ENCODE results near the gene NXF1. TPM values are rescaled to one million over a fixed set of nuclear protein-coding genes. Genes with fewer than 3 reads are reported as not detected.
A peak's percentile ranks its signal among the peaks of the same experiment; 100 is the strongest.

The NXF1 gene
- 10 to 100 TPM; 33.2 to 68.1 (median 43.0) TPM for total RNA-seq
- 10 to 100 TPM; 20.3 to 63.3 (median 22.8) TPM for polyA plus RNA-seq

DNA sequence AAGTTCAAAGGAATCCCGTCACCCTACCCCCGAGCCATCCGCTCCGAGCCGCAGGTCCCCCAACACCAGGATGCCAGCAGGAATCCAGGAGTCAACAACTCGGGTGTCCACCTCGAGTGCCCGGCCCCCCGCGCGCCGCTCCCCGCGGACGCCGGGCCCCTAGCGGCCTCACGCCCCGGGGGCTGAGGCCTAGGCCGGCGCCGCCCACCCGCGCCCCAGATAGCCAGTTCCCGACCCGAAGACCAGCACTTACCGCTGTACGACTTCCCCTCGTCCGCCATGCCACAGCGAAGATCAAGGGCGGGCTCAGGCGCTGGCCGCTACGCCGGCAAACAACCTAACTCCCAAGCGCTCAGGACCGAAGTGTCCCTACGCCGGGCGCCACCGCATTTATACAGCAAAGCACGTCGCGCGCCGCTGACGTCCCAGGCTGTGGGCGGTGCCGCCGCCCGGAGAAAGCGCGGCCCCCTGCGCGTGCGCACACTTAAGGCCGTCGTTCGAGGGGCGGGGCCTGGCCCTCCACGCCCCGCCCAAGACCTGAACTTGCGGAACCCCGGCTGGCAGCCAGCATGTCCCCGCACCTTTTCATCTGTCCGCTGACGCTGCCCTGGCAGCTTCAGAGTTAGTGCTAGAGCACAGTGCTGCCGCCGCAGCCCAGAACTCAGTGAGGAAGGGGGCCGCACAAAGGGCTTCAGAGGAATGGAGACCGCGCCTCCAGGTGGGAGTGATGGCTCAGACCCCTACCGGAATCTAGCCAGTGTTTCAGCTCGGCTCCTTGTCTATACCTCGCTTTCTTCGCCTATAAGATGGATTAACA lies at the start of gene NXF1:
NXF1 (minus strand) TSS at position 365 of the 817 bp plus-strand sequence; CDS start at position 281, 84 bp downstream.
- H3K4me1 ChIP-seq, result peaks cover 0 to 25% (median 21%) of the 10 kb centered on the region in 4 donors
- no peaks in the 10 kb centered on the region for H3K27me3 ChIP-seq
- peak within 1 kb of the TSS; percentile 67 to 93 (median 70) for H3K4me3 ChIP-seq
- TF ChIP-seq EP300 (IDR thresholded peaks at IDR 0.05) (no peak), POLR2A (IDR thresholded peaks at IDR 0.05) (peak; percentile 98), POLR2AphosphoS5 (IDR thresholded peaks at IDR 0.05) (peak; percentile 99 to 100 (median 100))
- peak; percentile 97 for DNase-seq
- H3K9me3 ChIP-seq, result no peaks in the 10 kb centered on the region
- peak within 1 kb of the TSS; percentile 83 to 96 (median 90) for H3K27ac ChIP-seq
- H3K36me3 ChIP-seq, result peaks cover 25 to 41% (median 32%) of the 10 kb centered on the region in 4 donors
- 1% methylated on average over 77 of the region's 77 CpGs for WGBS, 2 donors
- intact Hi-C loops (cut with DNase I), result loop anchor here (2.0 kb wide), 1 partner anchor 26 kb away; no protein-coding TSS in a partner anchor

DNA sequence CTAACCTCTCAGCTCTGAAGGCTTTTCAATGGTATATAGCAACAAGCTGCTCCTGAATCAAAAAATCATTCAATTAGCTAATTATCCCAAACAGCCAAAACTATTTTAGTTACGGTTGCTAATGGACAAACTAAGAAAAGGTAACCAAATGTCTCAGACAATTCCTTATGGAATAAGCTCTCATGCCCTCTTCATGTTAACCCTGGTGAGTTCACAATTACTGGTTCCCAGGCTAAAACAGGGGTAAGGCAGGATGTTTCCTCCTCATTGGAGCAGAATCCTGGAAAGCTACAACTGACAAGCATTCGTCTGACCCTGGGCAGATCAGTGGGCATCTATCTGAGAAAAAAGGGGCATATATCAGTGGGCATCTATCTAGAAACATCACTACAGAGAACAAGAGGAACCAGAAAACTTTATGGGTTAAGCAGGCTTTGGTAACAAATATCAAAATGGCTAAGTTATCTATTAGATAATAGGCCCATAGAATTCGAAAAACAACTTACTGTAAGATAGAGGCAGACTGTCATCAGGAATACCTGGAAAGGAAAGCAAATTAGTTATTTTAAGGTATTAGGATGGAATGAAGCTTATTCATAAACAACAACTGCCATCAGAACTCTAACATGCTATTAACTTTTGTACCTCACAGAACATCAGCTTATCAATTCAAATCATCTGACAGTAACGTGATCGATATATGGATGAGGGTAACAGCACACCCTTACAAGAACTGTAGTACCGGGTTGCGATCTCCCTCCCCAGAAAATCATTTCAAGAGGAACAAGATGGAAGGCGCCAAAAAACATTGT lies 49.0 kb upstream of the NXF1 start:
- peaks cover 0 to 35% (median 25%) of the 10 kb centered on the region in 4 donors for H3K4me1 ChIP-seq
- 3 to 10% methylated on average over 8 of the region's 8 CpGs for WGBS, 2 donors
- intact Hi-C loops (cut with DNase I), result no loop called here
- H3K27ac ChIP-seq, result peak overlapping the region; percentile 79 to 93 (median 84)
- no peak for TF ChIP-seq EP300 (IDR thresholded peaks at IDR 0.05)
- TF ChIP-seq, protein P1, sequence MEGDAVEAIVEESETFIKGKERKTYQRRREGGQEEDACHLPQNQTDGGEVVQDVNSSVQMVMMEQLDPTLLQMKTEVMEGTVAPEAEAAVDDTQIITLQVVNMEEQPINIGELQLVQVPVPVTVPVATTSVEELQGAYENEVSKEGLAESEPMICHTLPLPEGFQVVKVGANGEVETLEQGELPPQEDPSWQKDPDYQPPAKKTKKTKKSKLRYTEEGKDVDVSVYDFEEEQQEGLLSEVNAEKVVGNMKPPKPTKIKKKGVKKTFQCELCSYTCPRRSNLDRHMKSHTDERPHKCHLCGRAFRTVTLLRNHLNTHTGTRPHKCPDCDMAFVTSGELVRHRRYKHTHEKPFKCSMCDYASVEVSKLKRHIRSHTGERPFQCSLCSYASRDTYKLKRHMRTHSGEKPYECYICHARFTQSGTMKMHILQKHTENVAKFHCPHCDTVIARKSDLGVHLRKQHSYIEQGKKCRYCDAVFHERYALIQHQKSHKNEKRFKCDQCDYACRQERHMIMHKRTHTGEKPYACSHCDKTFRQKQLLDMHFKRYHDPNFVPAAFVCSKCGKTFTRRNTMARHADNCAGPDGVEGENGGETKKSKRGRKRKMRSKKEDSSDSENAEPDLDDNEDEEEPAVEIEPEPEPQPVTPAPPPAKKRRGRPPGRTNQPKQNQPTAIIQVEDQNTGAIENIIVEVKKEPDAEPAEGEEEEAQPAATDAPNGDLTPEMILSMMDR (IDR thresholded peaks at IDR 0.05), result no peak
- no peak for TF ChIP-seq POLR2AphosphoS5 (IDR thresholded peaks at IDR 0.05)
- TF ChIP-seq POLR2A (IDR thresholded peaks at IDR 0.05), result no peak
- H3K4me3 ChIP-seq, result peak overlapping the region; percentile 59 to 87 (median 70)
- H3K27me3 ChIP-seq, result no peaks in the 10 kb centered on the region
- peaks cover 7 to 41% (median 25%) of the 10 kb centered on the region in 4 donors for H3K36me3 ChIP-seq
- H3K9me3 ChIP-seq, result no peaks in the 10 kb centered on the region
- DNase-seq, result no peak

DNA sequence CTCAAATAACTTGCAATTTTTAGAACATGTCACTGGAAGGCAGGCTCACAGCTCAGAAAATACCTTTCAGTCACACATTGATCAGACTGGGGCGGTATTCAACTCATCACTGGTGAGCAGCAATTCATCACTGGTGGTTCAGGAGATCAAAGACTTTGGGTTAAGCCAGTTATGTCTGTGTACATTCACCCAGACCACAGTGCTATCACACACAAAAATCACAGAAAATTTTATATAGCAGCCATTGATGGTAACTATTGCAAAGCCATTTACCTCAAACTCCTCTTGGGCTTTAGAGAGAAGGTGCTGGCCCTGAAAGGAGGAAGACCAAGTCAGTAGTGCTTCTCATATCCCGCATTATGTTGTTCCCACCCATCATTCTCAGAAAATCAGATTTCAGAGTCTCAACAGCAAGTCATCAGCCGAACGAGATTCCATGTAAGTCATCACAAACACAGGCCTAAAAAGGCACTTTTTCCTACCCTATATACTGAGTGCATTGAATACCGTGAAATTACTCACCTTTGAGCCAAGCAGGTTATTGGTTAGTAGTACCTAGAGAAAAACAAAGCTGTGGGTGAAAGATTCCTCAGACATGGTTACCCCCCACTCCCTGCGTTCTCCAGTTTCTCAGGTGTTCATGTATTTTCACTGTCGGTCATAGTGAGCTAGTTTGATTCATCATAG lies 48.2 kb upstream of the NXF1 start:
- WGBS, 2 donors, result 26 to 51% methylated on average over 7 of the region's 7 CpGs
- H3K4me3 ChIP-seq, result peak overlapping the region in 1 of 4 donors; percentile 77
- intact Hi-C loops (cut with DNase I), result no loop called here

GRCh38 chr11:62852523-62853188 lies 47.4 kb upstream of the NXF1 start:
- TF ChIP-seq, protein P1 (IDR thresholded peaks at IDR 0.05), result no peak
- TF ChIP-seq POLR2A (IDR thresholded peaks at IDR 0.05), result no peak
- TF ChIP-seq POLR2AphosphoS5 (IDR thresholded peaks at IDR 0.05), result no peak
- no peak for TF ChIP-seq EP300 (IDR thresholded peaks at IDR 0.05)
- Histone ChIP-seq H3K4me1 (peaks cover 0 to 35% (median 25%) of the 10 kb centered on the region in 4 donors), H3K27me3 (no peaks in the 10 kb centered on the region), H3K27ac (no peak overlapping the region), H3K9me3 (no peaks in the 10 kb centered on the region), H3K4me3 (no peak overlapping the region), H3K36me3 (peaks cover 7 to 41% (median 25%) of the 10 kb centered on the region in 4 donors)
- intact Hi-C loops (cut with DNase I), result no loop called here
- DNase-seq, result no peak

More for the DNA sequence above, 48.2 kb upstream of the NXF1 start:
- TF ChIP-seq, protein P1 (IDR thresholded peaks at IDR 0.05), result no peak
- Histone ChIP-seq H3K27ac (peak overlapping the region in 3 of 4 donors; percentile 14 to 93 (median 83)), H3K4me1 (peaks cover 0 to 35% (median 25%) of the 10 kb centered on the region in 4 donors), H3K27me3 (no peaks in the 10 kb centered on the region), H3K9me3 (no peaks in the 10 kb centered on the region), H3K36me3 (peaks cover 7 to 41% (median 25%) of the 10 kb centered on the region in 4 donors)
- DNase-seq, result no peak
